ENCODE data around the gene DUSP10.

DUSP10 gene

DNA sequence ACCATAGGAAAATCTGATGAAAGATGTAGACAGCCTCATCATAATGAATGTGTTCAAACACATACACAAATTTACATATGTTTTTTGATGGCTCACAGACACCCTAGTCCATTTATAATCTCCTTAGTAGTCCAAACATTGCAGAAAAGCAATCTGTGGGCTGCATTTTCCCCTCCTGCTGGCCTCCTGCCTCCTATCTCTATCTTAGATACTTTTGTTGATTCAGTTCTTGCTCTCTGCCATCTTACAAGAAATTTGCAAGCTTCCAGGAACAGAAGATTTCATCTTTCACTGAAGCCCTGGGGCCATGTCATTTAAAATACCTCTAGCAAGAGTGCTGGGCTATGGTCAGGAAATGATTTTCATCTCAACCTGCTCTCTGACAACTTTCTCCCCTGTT, 50.6 kb downstream of the DUSP10 start:
- DNase-seq, result no peak

DNA sequence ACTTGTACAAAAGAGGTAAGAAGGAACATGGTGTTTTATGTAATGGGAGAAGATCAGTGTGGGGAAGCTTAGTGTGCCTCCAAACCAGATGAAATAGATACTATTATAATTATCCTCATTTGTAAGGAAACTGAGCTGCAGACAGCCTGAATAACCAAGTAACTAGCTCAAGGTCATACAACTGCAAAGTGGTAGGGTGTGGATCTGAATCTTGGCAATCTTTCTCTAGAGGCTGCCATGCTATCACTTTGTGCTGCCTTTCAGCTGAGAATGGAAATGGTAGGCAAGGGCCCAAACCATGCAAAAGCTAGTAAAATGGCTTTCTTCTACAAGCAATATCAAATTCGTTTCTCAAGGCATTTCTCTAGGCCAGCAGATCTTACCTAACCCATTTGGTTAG, 51.0 kb downstream of the DUSP10 start:
- no peak for DNase-seq

DNA sequence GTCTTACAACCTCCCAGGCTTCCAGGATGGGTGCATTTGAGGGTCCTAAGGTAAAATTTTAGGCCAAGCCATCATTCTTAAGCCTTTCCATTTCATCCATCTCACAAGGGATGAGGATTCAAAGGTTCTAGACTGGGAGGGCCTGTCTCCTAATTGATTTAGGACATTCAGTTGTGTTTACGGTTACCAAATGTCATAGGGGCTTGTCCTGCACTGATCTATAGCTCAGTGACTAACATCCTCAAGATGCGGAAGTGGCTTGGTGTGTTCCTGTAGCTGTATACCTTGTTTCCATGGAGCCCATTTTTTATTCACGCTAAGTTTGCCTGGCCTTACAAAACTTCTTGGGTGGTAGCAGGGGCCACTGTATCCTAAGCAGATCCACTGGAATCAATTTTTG, 52.8 kb downstream of the DUSP10 start:
- DNase-seq, result no peak

DNA sequence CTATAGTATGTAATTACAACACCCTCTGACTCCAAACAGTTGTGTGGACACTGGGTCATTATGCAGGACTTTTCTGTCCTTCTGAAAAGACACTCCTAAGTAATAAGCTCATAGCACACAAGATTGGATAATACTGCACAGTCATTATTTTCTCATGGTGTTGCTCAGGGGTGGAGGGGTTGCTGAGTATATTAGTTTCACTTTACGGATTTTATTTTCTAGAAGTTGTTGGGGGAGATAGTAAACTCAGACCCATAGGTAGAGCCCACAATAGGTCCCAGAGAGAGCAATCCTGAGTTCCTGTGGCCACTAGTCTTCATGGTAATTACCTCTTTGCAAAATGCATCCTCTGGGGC, 53.4 kb downstream of the DUSP10 start:
- no peak for DNase-seq

DNA sequence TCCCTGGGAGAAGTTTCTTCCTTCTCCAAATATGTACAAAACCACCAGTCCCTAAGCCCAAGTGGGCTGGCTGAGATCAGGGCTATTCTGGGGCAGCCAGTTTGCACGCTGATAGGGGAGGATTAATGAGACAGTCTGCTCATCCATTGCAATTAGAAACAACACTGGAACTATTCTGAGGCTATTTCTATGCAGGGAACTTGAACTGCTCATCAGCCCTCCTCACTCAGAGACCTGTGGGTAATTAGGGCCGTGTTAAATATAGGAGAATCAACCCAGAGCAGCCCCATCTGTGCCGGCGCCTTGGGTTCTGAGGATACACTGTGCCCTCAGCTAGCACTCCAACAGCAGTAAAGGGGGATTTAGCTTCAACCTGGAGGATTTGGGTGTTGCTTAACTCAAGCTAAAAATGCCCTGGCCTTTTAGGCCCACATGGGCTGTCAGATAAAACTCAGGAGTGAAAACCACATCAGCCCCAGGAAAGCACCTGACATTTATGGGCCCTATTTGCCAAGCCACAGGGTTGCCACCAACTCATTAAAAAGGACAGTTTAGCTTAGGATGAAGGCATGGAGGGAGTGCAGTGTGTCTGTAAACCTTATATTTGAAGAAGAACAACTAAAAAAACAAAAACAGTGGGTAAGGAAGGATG, 53.9 kb downstream of the DUSP10 start:
- peak in 1 of 2 experiments; percentile 26 for DNase-seq

DNA sequence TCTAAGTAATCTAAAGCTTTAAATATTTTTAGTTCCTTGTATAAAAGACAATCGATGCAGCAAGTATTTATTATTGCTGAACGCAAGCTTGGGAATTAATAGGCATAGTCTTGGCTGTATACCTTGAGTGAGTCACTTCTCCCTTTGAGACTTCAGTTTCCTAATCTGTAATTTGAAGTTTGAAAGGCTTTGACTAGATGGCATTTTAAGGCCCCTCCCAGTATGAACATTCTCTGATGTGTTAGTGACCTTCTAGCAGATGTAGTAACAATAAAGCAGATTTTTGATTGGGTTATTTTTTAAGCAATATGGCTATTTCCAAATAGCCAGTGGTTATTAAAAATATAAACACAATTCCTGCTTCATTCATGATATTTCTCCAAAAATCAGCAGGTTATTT, 58.2 kb downstream of the DUSP10 start:
- no peak for DNase-seq

DNA sequence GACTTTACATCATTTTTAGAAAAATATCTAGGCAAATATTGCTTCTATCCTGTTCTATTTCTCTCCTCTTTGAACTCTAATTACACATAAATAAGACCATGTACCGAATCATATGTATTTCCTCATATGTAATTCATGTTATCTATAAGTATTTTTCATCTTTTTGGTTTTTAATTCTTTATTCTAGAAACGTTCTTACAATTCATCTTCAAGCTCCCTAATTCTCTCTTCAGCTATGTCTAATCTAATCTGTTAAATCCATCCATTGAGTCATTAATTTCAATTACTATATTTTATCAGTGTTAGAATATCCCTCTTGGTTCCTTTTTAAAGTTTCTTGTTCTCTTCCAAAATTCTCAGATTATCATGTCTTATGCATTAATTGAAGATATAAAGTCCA, 61.8 kb downstream of the DUSP10 start:
- DNase-seq, result no peak

DNA sequence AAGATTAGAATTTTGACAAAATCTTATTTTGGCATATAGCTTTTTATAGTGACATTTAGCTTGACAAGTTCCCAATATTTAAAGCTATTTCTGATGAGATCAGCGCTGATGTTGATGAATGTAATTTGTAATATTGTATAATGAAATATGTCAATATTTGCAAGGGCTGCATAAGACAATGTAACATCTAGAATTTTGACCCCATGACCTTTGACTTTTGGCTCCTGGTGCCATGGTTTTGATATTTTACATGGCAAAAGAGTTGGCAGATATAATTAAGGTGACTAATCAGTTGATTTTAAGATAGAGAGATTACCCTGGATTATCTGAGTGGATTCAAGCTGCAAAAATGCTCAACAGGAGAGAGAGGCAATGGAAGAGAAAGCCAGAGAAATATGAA, 63.9 kb downstream of the DUSP10 start:
- no peak for DNase-seq

DNA sequence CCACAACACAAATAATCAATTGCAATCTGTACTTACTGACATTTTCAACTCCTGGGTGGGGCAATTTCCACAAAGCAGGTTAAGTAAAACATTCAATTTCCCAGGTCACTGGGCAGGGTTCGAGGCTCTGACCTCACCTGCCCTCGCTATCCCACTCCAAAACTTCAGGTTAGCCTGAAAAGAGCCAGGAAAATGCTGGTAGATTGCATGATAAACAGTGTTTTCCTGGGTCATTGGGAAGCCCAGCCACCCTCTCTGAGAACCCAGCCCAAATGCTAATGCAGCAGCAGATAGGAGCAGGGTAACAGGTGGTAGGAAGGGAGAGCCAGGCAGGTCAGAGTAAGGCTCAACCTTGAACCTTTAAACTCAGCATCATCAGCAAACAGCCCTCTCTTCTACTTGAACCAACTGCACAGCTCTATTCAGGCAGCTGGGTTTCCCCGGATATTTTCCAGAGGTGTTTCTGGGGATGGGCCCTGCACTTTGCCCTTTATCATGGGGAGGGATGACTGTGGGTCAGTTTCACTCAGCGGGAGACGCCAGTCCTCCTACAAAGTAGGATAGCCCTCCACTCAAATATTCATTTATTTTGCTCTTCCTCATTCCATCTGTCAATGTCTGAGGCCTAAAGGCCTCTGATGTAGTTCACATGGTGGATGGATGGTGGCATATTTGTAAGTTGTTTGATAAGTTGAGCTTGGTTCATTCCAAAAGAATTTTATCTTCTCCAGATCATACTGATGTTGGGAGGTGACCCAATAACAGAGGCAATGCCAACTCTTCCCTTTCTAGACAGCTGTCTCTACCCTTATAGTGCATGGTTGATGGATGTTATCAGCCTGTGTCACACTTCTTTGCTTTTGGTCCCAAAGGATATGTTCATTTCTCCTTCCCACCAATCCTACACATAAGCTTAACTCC, 65.7 kb downstream of the DUSP10 start:
- no peak for DNase-seq

DNA sequence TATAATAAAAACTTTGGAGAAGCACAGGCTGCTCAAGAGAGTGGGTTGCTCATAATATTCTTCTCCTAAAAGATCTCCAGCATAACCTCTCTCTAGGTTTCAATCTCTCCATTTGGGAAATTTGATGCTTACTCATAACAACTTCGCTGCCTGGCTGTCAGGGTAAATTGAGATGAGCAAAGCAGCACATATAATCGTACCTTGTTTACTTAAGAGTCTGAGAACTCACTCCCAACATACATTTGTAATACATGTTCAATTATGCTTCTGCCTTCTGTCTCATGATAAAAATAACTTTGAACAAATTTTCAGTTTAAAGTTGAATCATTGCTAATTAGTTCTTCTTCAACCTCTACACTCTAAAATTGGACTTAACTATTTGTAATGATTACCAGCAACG, 68.9 kb downstream of the DUSP10 start:
- no peak for DNase-seq

DNA sequence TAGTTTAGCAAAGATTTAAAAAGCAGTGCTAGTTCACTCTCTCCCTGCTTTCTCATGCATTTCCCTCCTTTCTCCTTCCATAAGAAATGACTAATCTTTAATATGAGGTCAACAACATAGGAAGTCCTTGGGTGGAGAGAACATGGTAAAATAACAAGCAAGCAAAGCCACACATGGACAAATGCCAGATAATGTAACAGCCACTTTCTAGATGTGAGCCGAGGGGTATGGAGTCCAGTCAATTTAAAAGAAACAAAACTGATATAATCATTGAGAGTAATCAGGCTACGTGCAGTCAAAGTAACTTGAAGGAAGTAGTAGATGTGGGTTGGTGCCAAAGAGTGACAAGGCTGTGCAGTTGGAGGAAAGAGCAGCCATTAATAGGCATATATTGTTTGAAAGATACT, 69.6 kb downstream of the DUSP10 start:
- no peak for DNase-seq

DNA sequence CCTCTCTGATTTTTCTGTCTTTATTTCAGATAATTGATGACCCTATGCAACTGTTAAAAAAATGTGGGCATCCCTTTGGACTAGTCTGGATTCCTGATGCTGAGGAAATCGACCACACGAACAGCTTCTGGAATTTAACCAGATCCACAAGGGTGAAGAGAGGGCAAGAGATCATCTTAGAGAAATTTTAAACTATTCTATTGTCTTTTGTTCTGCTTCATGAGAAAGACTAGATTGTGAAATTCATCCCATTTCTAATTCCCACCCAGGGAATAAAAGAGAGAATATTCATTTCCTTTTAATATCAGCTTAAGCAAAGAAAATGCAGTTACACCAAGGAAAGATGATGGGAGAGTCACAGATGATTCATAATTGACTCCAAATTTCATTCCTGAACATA, 71.8 kb downstream of the DUSP10 start:
- DNase-seq, result no peak

DNA sequence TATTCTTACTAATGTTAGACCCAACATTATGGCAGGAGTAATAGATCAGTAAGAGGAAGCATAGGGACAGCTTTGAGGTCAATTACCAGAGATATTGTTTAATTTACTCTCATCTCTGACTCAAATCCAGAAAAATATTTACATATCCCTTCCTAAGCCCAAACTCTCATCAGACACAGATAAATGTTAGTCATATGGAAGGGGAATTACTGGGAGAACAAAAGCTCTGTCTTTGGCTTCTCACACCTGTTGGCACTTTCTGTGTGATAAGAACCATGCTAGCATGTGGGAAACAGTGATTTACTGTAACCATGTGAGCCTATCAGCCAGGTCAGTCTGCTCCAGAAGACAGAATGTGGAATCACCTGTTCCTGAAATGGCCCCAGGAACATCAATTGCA, 72.4 kb downstream of the DUSP10 start:
- no peak for DNase-seq

DNA sequence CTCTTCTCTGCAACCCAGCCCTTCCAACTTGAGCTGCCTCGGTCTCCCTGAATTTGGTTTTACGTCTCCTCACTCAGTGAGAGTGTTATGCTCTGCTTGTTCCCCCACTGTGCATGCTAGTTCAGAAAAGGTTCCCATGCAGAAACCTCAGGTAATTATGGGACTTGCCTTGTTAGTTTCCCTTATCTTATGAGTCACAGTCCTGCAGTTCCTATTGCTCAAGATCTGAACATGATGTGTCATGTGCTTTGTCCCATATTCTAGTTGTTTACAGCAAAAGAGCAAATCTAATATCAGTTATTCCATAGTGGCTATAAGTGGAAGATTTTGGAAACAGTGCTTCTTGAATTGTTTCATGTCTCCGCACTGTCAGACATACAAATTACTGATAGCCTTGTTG, 74.4 kb downstream of the DUSP10 start:
- no peak for DNase-seq

DNA sequence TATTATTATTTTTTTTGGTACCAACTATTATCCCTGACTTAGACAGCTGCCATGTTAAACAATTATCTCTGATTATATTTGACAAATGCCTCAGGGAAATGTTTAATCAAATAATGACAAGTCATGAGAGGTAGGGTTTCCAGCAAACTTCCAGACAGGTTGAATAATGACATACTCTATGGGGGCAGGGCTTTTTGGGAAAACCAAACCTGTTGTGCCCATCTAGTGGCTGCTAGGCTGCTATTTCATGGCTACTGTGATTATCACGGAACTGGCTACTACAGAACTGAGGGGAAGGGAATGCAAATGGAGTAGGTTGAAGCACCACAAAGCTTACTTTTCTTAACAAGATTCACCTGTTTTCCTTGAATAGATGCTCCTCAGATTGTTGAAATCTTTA, 77.6 kb downstream of the DUSP10 start:
- DNase-seq, result peak in 1 of 2 experiments; percentile 0

DNA sequence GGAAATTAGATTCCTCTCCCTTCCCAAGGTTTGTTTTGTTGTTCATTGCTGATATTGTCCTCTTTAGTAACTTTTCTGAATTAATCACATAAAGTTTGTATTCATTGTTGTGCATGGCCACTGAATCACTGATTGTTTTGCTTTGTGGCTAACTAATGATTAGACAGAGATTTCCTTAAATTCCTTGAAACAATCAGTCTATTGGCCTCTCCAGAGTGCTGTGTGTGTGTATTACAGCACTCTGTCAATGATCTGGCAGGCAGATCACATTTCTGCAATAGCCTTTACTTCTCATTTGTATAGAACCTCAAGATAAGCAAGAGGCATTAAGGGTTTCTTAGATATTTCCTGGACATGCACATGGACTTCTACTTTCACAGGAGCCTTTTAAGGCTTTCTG, 78.6 kb downstream of the DUSP10 start:
- DNase-seq, result no peak

DNA sequence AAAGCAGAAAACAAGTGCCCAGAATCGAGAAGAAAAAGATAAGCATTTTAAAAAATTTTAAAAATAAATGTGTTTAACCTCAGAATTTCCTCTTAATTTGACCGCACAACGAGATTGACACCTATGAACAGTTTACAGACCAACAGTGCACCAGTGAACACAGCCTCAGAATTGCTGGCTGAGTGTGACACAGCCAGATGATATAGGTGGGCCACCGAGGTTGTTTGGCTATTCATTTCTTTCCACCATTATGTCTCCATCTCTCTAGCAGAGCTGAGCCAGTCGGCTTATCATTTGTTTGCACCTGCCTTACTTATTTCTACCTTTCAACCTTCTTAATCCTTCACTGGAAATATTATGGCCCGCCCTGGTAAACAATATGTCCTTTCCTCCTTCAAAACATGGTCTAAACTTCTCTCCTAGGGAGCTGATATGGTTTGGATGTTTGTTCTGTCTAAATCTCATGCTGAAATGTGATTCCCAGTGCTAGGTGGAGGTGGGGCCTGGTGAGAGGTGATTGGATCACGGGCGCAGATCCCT, 86.1 kb downstream of the DUSP10 start:
- no peak for DNase-seq

Measured in NCI-H524 (cell line).